HG02973 (cell line): ENCODE data around the gene LRRC8D.

Source experiments
- ATAC-seq: cut with Tn5 transposase; IDR thresholded peaks from one replicate; pipeline ENCODE4 v1.9.1; 2021; ENCODE audit warnings: moderate library complexity; ENCODE audit not compliant: unreplicated experiment

Gene LRRC8D

DNA sequence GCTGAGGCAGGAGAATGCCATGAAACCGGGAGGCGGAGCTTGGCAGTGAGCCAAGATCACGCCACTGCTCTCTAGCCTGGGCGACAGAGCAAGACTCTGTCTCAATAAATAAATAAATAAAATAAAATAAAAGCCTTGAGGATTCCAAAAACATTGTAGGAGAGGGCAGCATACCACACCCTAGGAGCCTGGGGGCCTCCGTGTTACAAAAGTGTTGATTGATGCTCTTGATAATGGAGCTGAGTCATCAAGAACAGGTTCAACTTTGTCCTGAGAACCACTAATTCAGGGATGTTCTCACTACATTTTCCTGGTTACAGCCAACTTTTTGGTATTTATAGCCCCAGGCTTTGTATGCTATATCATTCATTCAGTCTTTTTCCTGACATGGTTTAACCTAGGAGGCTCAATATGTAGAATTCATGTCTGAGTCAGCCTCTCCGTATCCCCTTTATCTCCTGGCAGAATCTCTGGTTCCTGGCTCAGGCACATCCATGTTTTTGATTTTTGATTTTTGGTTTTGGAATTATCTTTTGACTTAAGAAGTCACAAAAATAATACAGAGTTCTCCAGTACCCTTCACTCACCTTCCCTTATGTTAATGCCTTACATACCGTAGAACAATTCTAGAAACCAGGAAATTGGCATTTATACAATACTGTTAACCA, 69.4 kb downstream of the LRRC8D start:
- no peak for ATAC-seq

DNA sequence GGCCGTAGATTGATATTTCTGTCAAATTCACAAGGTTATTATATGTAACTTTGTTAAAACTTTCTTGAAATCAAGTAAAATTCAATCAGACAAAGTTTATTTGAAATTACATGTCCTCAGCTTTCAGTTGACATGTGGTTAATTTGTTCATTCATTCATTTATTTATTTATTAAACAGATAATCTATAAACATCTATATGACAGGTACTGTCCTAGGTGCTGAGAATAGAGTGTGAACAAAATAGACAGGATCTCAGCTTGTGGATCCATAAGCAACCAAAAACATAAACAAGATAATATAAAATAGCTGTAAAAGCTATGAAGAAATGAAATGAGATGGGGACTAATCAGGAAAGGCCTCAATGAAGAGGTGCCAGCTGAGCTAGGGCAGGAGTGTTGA, 72.0 kb downstream of the LRRC8D start:
- ATAC-seq, result no peak

DNA sequence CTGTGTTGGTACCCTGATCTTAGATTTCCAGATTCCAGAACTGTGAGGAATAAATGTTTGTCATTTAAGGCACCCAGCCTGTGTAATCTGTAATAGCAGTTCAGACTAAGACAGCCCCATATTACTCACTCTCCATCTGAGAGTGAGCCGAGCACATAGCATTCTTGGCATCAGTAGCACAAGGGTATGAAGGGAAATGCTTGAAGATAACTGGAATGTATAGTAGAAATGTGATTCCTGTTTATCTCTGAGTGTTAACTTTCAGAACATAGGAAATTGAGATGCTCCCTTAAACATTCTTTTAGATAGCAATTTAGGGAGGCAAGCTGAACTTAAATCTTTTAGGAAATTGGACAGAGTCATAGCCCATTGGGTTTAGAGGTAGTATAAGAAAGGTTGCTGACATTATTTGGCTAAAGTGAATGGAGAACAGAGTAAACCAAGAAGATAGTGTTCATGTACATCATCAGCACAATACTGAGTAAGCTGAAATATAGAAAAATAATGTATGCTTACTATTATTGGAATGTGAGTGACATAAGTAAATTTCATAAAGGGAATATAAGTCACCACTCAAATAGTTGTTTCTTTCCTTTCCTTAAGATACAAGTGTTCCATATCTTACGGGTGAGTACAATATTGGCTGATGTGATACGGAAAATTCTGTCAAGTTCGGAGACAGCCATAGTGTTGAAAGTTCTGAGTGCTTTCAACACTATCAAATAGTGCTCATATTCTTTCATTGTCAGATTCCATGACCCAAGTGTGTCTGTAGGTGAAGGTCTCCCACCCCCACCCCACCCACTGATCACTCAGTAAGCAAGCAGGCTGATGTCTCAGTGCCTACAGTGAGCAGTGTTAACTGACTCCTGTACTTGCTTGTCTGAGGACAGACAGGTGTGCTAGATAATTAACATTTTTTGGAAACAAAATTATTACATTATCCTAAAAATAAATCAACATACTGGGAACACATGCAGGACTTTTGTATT, 73.7 kb downstream of the LRRC8D start:
- ATAC-seq, result no peak

DNA sequence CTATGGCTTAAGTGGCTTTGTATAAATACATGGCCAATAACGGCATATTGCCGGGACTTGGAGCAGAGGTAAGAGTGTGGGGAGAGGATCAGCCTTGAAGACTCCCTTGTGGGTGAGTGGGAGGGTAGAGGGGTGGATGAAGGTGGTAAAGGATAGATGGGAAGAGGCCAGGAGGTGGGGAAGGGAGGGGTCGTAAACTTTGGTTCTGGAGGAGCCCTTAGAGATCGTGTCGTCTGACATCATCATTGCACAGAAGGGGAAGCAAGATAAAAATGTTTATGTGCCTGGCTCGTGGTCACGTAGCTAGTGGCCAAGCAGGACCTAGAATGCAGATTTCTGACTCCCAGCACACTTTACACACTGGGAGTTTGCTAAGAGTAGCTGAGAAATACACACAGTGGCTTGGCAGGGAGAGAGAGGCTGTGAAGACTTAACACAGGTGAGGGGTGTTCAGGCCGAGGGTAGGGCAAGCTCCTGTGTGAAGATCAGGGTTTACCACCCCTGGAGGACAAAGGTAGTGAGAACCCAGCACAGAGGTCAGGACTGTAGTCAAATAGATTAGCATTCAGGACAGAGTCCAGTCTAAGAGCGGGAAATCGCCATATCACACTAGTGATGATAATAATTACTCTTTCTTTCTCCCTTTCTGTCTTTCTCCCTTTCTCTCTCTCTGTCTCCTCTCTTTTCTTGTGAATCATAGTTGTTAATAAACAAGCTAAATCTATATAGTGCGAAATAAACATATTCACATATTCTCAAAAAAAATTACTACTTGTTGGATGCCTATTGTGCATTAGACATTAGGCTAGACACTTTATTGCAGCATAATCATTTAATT, 75.5 kb downstream of the LRRC8D start:
- ATAC-seq, result no peak

DNA sequence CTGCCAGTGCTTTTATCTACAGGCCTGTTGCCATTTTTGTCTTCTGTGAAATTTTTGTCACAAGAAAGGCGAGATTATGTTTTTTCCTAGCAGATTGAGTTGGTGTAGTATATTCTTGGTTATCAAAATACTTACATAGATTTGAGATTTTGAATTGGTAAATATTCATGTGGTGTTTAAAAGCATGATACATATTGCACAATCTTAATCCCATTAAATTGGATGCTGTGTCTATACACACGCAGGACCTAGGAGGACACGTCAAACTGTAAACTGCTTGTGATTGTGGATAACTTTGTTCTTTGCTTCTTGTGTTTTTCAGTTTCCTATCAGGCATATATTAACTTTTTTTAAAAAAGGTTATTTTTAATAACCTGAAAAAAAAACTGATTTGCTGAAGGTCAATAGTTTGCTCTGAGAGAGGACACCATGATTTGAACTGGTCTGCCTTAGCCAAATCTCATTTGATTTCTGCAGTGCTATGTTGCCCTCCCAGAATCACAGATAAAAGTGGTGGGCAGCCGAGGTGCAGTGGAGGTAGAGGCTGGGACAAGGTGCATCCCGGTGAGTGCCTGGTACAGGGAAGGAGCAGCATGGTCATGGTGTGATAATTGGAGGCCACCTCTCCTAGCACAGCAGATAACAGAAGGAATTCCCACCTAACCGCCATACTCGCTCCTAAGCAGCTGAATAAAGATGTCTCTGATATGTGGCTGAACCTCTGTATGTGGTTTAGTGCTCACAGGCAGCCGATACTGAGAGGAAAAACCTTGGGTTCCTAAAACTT, 76.7 kb downstream of the LRRC8D start:
- no peak for ATAC-seq

DNA sequence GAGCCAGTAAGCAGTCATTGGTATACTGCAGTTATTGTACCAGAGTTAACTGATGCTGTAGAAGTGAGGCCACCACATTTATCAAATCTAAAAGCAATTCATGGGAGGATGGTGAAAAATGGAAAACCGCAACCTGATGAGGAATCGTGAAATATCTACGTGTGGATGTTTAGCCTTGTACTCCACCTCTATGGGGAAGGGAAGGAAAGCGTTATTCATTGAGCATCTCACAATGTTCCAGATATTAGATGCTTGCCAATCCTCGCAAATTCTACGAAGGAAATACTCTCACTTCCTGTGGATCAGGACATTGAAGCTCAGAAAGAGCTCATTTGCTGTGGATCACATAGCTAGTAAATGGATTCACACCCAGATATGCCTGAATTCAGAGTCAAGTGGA, 77.3 kb downstream of the LRRC8D start:
- no peak for ATAC-seq

DNA sequence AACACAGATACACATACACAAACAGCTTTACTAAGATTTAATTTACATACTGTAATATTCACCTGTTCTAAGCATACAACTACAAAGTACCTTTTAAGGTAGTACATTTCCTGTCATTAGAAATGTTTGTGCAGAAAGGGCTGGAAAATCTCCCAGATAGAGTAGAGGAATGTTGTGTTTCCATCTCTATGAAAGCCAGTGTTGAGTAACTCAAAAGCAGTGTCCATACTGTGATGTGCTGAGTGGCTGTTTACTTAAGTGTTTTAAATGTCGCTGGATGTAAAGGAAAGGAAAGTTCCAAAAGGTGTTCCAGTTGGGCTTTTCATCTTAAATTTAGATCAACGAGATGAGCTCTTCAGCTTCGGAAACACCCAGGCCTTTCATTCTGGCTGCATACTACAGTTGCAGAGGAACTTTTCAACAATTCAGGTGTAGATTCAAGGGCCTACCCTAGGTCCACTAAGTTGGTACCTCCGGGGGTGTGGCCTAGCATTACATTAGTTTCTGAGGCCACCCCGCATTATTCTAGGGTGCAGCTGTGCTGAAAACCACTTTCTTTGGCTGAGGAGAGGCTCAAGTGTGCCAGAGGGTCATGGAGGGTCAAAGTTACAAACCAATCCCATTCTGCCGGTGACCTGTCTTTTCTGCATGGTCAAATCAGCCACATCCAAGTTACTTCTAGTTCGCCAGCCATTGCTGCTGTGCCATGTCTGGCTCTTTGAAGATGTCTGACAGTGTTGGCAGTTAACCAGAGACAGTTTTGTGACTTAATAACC, 78.1 kb downstream of the LRRC8D start:
- ATAC-seq, result no peak

DNA sequence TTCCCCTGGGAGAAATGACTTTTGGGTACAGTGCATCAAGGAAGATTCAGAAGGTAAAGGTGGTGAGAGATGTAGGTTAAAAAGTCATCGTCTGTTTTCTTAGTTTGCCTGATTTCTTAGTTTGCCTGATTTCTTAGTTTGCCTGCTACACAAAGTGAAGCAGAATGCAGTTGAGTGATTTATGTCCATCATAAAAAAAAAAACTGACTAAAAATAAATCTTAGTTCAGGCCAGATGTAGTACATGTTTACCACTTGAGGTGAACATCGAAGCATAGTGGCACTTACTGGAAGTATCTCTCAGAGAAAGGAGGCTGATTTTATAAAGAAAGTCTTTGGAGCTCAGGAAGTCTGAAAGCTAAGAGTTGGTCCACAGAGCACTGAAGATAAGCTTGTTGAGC, 79.5 kb downstream of the LRRC8D start:
- ATAC-seq, result no peak

DNA sequence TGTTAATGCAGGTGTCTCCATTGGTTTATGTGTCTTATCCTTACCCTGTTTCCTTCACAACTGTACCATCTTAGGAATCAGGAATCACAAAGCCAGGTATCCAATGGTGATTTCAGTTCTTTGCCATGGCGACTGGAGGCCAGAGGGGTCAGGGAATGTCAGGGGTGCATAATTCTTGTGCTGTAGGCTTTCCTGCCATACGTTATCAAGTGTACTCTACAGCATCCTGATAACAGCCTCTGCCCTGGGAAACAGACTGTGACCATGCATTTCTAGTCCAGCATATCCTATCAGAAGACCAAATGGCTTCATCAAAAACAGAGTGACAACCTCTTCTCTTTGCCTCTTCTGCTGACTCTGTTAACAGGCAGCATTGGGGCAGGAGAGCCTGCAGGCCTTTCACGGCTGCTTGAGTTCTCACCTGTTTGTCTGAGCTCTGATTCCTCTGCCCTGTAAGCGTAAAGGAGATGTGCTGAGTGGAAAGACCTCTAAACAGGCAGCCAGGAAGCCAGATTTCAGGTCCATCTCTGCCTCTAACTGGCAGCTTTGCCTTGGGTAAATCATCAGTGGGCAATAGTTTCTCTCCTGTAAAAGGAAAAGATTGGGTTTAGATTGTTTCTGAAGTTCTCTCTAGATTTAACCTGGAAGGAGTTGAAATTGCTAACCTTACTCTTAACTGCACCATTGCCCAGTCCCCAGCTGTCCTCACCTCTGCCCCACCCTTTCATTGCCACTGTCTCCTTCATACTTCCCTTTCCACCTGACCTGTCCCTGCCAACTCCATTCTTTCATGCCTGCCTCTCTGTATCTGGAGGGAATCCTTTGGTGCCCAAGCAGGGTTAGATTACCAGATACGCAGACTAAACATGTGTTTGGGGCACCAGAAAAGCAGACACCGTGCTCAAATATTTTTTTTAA, 80.2 kb downstream of the LRRC8D start:
- no peak for ATAC-seq

DNA sequence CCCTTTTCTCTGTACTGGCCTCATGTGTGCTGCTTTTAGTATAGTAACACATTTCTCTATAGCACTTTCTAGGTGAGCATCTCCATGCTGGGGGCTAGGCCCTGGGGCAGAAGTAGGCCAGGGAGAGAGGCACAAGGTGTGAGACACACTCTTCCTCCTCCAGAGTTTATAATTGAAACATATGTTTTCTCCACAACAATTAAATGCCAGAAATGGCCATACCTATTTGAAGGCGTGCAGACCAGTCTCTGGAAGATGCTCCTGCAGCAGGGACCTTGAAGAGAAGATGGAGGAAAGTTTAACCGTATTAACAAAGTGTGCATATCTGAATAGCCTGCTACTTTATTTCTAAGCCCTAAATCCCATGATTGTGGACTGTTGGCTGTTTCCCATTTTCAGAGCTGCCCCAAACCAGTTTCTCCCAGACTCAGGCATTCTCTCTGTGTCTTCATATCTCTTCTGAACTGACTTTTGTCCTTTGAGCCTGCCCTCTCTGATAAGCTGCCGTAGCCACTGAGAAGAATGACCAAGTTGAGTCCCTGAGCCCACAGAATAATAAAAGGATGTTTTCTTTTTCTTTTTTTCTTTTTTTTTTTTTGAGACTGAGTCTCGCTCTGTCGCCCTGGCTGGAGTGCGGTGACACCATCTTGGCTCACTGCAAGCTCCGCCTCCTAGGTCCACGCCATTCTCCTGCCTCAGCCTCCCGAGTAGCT, 81.3 kb downstream of the LRRC8D start:
- ATAC-seq, result no peak

DNA sequence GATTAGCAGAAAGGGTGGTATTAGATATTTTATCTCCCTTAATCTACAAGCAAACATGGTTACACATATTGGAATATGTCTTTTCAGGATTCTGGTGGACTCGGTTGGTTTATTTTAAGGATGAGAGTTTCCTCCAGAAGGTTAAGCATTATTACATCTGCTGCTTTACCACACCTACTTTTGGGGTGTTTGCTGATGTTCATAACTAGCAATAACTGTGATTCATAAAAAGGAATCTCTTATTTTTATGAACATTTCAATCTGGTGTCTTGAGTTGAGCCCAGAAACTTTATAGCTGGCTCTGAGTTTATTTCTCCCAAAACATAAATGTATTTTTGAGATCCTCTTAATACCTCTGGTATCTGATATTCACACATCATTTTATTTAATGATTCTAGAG, 82.7 kb downstream of the LRRC8D start:
- no peak for ATAC-seq

DNA sequence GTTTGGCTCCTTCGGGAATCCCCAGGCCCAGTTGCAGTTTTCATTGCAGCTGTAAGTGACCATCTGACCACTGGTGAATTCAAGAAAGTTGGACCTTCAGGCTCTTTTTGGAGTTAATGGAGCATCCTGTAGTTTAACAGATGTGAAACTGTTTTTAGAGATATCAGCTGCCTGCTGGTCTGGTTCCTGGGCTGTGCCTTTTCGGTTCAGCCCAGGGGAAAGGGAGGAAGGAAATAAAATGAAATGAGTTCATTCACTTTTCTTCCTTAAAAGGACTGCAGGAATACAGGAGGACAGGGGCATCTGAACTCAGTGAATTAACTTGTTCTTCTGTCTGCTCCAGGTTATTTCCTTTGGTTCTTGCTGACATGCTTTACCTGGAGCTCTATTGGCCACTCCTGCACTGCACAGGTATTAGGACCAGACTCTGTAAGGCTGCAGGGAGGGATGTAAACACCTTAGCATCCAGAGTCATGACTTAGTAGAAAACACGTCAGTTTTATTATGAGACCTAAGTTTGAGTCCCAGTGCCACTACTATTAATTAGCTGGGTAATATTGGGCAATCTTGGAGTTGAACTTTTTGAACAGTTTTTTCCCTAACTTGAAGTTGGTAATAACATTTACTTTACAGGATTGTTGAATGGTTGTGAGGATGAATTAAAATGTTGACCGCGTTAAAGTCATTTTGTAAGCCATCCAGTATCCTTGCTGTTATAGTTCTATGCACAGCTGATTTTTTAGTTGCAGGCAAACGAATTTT, 83.6 kb downstream of the LRRC8D start:
- no peak for ATAC-seq

DNA sequence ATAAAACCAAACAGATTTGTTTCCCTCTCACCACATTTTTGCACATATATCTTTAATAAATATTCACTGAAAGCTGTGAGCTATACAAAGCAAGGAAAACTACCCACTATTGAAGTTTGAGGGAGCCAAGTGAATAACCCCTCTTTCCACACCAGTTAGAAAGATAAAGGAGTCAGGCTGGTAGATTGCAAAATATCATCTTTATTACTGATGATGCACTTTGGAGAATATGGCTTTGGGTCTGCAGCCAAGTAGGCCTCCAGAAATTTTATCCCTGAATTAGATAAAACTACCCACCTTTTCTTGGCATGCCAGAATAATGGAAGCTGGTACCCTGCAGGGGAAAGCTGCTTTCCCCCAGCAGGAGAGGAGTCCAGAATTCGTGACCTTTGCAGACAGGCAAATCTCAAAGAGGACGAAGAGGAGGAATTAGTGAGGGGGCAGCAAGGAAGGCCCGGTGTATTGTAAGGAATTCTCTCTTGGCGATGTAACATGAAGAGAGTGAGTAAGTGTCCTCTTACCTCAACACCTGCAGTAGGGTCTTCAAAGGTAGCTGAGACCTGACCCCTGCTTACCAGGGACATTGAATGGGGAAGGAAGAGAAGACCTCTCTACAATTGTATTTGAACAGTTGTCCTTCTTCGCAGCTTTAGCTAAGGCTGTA, 84.7 kb downstream of the LRRC8D start:
- ATAC-seq, result no peak

DNA sequence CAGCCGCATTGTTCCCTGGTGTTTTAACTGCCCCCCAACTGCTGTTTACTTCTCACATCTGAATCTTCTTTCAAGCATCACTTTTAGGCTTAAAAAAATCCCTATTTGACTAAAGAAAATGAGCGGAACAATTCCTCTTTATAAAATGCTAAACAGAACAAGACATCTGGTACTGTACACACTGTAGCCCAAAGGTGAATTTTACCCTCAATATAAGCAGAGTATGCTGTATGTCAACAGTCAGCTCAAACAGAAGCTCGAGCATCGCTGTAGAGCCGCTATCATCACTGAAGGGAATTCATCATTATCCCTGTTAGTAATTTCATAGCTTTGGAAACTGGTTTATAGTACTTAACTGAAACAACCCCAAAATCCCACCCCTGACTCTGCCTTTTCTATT, 85.3 kb downstream of the LRRC8D start:
- ATAC-seq, result no peak

DNA sequence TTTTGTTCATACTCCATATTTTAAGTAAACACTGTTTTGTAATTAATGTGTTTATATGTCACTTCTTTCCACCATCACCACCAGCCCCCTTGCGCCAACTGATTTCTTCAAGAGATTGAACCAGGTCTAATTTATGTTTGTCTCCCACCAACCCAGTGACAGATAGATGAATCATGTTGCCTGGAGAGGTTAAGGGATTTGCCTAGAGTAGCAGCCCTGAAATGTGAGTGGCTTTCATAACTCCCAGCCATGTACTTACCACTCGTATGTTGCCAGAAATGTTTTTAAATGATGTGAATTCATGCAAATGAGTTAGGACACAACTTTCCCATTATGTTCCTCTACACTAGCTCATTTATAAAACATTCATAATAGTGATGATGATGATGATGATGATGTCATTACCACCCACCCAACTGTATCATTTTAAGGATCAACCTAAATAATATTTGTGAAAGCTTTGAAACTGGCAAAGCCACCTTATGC, 86.9 kb downstream of the LRRC8D start:
- no peak for ATAC-seq

DNA sequence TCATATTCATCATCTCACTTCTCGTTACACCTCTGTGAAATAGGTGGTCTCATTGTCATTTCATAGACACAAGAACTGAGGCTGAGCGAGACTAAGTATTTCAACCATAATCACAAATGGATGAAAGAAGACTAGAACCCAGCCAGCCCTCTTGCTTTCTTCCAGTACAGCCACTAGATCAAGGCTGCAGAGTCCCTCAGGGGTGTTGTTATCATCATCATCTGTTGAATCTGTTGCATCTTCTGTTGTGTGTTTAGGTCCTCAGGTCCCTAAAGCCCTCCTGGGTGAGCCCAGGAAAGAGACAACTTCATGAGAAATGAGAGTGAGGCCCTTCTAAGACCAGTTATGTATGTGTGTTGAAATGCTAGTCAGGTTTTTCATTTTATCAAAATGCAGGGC, 87.4 kb downstream of the LRRC8D start:
- ATAC-seq, result no peak
